Measurements from ENCODE around the gene EEPD1. TPM values are rescaled to one million over a fixed set of nuclear protein-coding genes. Genes with fewer than 3 reads are reported as not detected.

EEPD1 gene
- total and polyA plus RNA-seq, 2 donors (not counting 3 experiments of a cell fraction or from before 2014, with no cell fraction given), result 0.40 to 0.42 TPM

DNA sequence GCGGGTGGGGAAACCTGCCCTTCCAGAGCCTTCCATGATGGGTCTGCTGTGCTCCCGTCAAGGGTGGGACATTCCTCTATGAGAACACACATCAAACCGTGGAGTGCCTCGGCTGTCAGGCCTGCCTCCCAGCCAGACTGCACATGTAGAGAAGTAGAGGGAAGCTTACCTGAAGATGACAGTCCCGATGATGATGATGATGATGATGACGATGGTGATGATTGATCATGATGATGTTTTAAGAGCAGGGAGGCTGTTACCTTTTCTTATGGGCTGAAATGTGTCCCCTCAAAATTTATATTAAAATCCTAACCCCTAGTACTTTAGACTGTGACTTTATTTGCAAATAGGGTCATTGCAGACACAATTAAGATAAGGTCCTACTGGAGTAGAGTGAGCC, 160.6 kb downstream of the EEPD1 start:
- no TSS peak for BruUV-seq (replicated peaks)
- no peak for DNase-seq (ENCODE audit: low read depth, low spot score)
- Histone ChIP-seq H3K36me3 (ENCODE audit: control insufficient read depth in 2 of 2, extremely low read depth in 1 of 2, insufficient read depth in 2 of 2, low read length in 2 of 2) (no peaks in the 10 kb centered on the region), H3K27me3 (ENCODE audit: control insufficient read depth in 2 of 2, insufficient read depth in 2 of 2, low read length in 2 of 2) (peaks cover 0 to 3% of the 10 kb centered on the region in 2 experiments), H3K4me2 (ENCODE audit: insufficient read depth, low read length) (no peak overlapping the region), H3K4me3 (replicated peaks in 1 of 3; ENCODE audit: insufficient read depth in 1 of 3, low read depth in 1 of 3, low read length in 3 of 3) (no peak overlapping the region), H3K9me3 (replicated peaks; ENCODE audit: control insufficient read depth, insufficient read depth, low read length) (no peaks in the 10 kb centered on the region), H3K9ac (replicated peaks; ENCODE audit: extremely low read depth, insufficient read depth, low read length) (no peak overlapping the region), H4K20me1 (replicated peaks; ENCODE audit: control insufficient read depth, extremely low read depth, insufficient read depth, low read length) (no peaks in the 10 kb centered on the region), H2AFZ (ENCODE audit: low read depth, low read length) (no peak overlapping the region), H3K9me1 (replicated peaks; ENCODE audit: control insufficient read depth, extremely low read depth, insufficient read depth, low read length) (no peaks in the 10 kb centered on the region), H3K27ac (ENCODE audit: insufficient read depth, low read depth, low read length) (no peak overlapping the region), H3K4me1 (ENCODE audit: control insufficient read depth, extremely low read depth, insufficient read depth, low read length) (peaks cover 5% of the 10 kb centered on the region), H3K79me2 (ENCODE audit: control insufficient read depth, insufficient read depth, low read length) (no peaks in the 10 kb centered on the region)
- TF ChIP-seq, protein P1, sequence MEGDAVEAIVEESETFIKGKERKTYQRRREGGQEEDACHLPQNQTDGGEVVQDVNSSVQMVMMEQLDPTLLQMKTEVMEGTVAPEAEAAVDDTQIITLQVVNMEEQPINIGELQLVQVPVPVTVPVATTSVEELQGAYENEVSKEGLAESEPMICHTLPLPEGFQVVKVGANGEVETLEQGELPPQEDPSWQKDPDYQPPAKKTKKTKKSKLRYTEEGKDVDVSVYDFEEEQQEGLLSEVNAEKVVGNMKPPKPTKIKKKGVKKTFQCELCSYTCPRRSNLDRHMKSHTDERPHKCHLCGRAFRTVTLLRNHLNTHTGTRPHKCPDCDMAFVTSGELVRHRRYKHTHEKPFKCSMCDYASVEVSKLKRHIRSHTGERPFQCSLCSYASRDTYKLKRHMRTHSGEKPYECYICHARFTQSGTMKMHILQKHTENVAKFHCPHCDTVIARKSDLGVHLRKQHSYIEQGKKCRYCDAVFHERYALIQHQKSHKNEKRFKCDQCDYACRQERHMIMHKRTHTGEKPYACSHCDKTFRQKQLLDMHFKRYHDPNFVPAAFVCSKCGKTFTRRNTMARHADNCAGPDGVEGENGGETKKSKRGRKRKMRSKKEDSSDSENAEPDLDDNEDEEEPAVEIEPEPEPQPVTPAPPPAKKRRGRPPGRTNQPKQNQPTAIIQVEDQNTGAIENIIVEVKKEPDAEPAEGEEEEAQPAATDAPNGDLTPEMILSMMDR (IDR thresholded peaks at IDR 0.05; ENCODE audit: extremely low read depth in 1 of 2, insufficient read depth in 1 of 2, low read depth in 1 of 2, low read length in 2 of 2), result no peak
- TF ChIP-seq MYC (IDR thresholded peaks at IDR 0.05; ENCODE audit: low read depth, low read length) (no peak), JUN (IDR thresholded peaks at IDR 0.05; ENCODE audit: borderline replicate concordance, insufficient read depth, insufficient read length, low read depth) (no peak), POLR2A (IDR thresholded peaks at IDR 0.05; ENCODE audit: low read depth, low read length) (no peak), POLR2AphosphoS5 (IDR thresholded peaks at IDR 0.05; ENCODE audit: insufficient read depth, low read depth, low read length) (no peak), GATA2 (IDR thresholded peaks at IDR 0.05; ENCODE audit: insufficient read depth, insufficient read length, low read depth, low read length) (no peak), FOS (IDR thresholded peaks at IDR 0.05; ENCODE audit: borderline replicate concordance, insufficient read depth, low read length) (no peak), EZH2 (IDR thresholded peaks at IDR 0.05; ENCODE audit: borderline replicate concordance, low read depth, low read length, severe bottlenecking) (no peak)
- TF ChIP-seq, protein P2, sequence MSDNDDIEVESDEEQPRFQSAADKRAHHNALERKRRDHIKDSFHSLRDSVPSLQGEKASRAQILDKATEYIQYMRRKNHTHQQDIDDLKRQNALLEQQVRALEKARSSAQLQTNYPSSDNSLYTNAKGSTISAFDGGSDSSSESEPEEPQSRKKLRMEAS (IDR thresholded peaks at IDR 0.05; ENCODE audit: insufficient read depth, insufficient read length), result no peak
- dilution Hi-C loops (cut with MboI; ENCODE audit: extremely low pct_ligation_motif_present, low sequenced_read_pairs), result no loop called here
- intact Hi-C loops (cut with micrococcal nuclease), result no loop called here
- ChIA-PET POLR2A (no interaction called here), CTCF (no interaction called here)
- no peak for FAIRE-seq
